Body of pancreas (tissue), 4 donors: Measurements from ENCODE around the gene RAC2. TPM values are rescaled to one million over a fixed set of nuclear protein-coding genes. Genes with fewer than 3 reads are reported as not detected.
"Not testable (repeated sequence)": the region's sequence is repeated elsewhere in the genome, so short reads cannot be mapped to it uniquely, and the experiment has no call there.

Experiments used
- ATAC-seq: fragments of 150-250 bp; one replicate; pipeline ENCODE4 v1.9.1; 2016
- DNase-seq, 4 donors: peaks; one replicate each; pipeline ENCODE4 v3.0.0-alpha.2; 2019
- H3K27ac ChIP-seq, 4 donors: fragments of 200-600 bp; sonication (generic); 1 replicate in 3 of 4; 2 replicates in 1 of 4; pipeline versions ENCODE4 v1.5.1 to v1.6.1; 2016 to 2019; ENCODE audit warnings: mild to moderate bottlenecking in 1 of 4, mixed read lengths in 1 of 4, moderate library complexity in 1 of 4
- H3K27me3 ChIP-seq, 2 donors: fragments of 200-600 bp; sonication (generic); one replicate each; pipeline ENCODE4 v1.6.0; 2016; ENCODE audit warnings: mild to moderate bottlenecking in 1 of 2
- H3K36me3 ChIP-seq, 2 donors: fragments of 200-600 bp; sonication (generic); replicated peaks in 1 of 2; 2 replicates each; pipeline ENCODE4 v1.5.1; 2016; ENCODE audit warnings: low read depth in 2 of 2; ENCODE audit not compliant: insufficient read depth in 1 of 2
- H3K4me1 ChIP-seq: fragments of 200-600 bp; sonication (generic); one replicate; pipeline ENCODE4 v1.6.0; 2016
- H3K4me3 ChIP-seq, 2 donors: fragments of 200-600 bp; sonication (generic); 1 replicate in 1 of 2; 2 replicates in 1 of 2; pipeline ENCODE4 v1.5.1; 2016 to 2019
- H3K9me3 ChIP-seq, 3 donors: fragments of 200-600 bp; sonication (generic); 1 replicate in 2 of 3; 2 replicates in 1 of 3; pipeline ENCODE4 v1.5.1; 2016
- CTCF ChIP-seq, 7 experiments: fragments of 450-650 bp in 4 of 7; fragments of 200-600 bp in 3 of 7; sonication (generic) in 3 of 7; IDR thresholded peaks; one replicate each; pipeline ENCODE4 v1.5.1; 2016 to 2019; ENCODE audit warnings: antibody characterized with exemption in 7 of 7
- POLR2A ChIP-seq, 3 donors: fragments of 450-650 bp; IDR thresholded peaks; one replicate each; pipeline ENCODE4 v1.6.1; 2016; ENCODE audit warnings: antibody characterized with exemption in 3 of 3, mild to moderate bottlenecking in 2 of 3
- WGBS, 2 donors: methylation state at CpG; one replicate each; pipeline ENCODE4 v1.1.5; 2017; 5-methylcytosine and 5-hydroxymethylcytosine counted together
- intact Hi-C: fragments of 100-400 bp; cut with DNase I; formaldehyde crosslinking; loops from one replicate; pipeline ENCODE4 v1.15.1; 2023
- total RNA-seq, 2 donors: library from RNA; depleted of rRNA; stranded (reverse); fragments of >200 nt; gene quantifications; one replicate each; pipeline ENCODE4 v1.1.0, GENCODE V29; 2016

The RAC2 gene
- total RNA-seq, 2 donors from 2014 or later = 4.3 to 4.9 TPM

DNA sequence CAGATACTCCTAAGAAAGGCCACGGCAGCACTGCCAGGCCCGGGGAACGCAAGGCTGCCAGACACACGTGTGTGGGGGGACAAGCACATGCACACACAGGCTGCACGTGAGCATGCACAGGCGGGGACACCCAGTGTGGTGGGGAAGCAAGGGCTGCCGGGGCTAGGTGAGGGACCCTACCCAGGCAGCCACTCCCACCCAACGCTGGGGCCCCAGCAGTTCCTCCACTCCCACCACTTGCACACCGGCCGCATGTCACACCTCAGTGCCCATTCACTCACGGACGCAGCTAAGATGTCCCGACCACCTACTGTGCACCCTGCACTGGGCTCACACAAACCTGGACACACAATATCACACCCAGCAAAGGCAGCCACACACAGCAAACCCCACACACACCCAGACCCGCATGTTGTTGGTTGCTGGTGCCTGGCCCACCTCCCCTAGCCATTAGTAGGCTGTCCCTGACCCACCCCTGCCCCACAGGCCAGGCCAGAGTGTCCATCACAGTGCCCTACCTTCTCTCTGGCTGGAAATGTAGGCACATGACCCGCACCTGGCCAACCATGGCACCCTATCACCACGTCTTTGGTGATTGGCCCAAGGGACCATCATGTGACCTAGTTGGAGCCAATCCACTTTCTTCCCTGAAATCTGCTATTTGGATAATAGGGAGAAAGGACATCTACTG is 40.6 kb downstream of the RAC2 start:
- 78 to 85% methylated on average over 10 to 16 of the region's 16 CpGs for WGBS, 2 donors
- ATAC-seq = no peak
- no peaks in the 10 kb centered on the region for H3K36me3 ChIP-seq
- intact Hi-C loops = loop anchor here (5.0 kb wide), 1 partner anchor 41 kb away; no protein-coding TSS in a partner anchor
- no peak for TF ChIP-seq POLR2A (IDR thresholded peaks at IDR 0.05)
- no peak for TF ChIP-seq CTCF (IDR thresholded peaks at IDR 0.05)
- H3K27me3 ChIP-seq = no peaks in the 10 kb centered on the region
- no peak for DNase-seq
- no peaks in the 10 kb centered on the region for H3K9me3 ChIP-seq
- no peak overlapping the region for H3K4me3 ChIP-seq
- H3K27ac ChIP-seq = no peak overlapping the region
- H3K4me1 ChIP-seq = peaks cover 6% of the 10 kb centered on the region

DNA sequence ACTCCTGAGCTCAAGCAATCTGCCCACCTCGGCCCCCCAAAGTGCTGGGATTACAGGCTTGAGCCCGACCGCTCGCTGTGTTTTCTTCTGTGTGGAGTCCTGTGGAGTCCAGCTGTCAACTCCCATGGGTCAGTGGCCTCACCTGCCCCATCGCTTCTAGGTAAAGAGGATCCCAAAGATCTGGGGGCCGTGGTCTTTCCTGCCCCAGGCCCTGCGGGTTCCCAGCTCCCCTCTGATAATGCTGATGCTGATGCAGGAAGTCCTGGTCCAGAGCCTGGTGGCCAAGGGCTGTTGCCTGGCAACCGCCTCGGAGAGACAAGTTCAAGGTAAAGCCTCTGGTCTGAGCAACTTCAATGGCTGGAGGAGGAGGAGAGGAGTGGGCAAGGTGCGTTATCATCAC is 41.4 kb downstream of the RAC2 start:
- no peak overlapping the region for H3K27ac ChIP-seq
- DNase-seq = no peak
- no peak overlapping the region for H3K4me3 ChIP-seq
- WGBS, 2 donors = 77 to 81% methylated on average over 6 to 10 of the region's 10 CpGs
- no peaks in the 10 kb centered on the region for H3K27me3 ChIP-seq
- ATAC-seq = no peak
- TF ChIP-seq CTCF (IDR thresholded peaks at IDR 0.05) = no peak
- TF ChIP-seq POLR2A (IDR thresholded peaks at IDR 0.05) = no peak
- no peaks in the 10 kb centered on the region for H3K36me3 ChIP-seq
- intact Hi-C loops = loop anchor here (5.0 kb wide), 1 partner anchor 40 kb away; no protein-coding TSS in a partner anchor
- H3K9me3 ChIP-seq = no peaks in the 10 kb centered on the region
- peaks cover 13% of the 10 kb centered on the region for H3K4me1 ChIP-seq

- Histone ChIP-seq H3K36me3 (no peaks in the 10 kb centered on the region), H3K27ac (no peak overlapping the region), H3K4me1 (peaks cover 19% of the 10 kb centered on the region), H3K9me3 (no peaks in the 10 kb centered on the region), H3K27me3 (no peaks in the 10 kb centered on the region), H3K4me3 (no peak overlapping the region)
- DNase-seq = no peak
- WGBS, 2 donors = 78 to 86% methylated on average over 4 to 5 of the region's 5 CpGs
- no peak for ATAC-seq
- TF ChIP-seq POLR2A (IDR thresholded peaks at IDR 0.05) (no peak), CTCF (IDR thresholded peaks at IDR 0.05) (no peak)
- intact Hi-C loops = loop anchor here (5.0 kb wide), 1 partner anchor 40 kb away; no protein-coding TSS in a partner anchor
Observed at GRCh38 chr22:37202001-37202555, 42.0 kb downstream of the RAC2 start.

DNA sequence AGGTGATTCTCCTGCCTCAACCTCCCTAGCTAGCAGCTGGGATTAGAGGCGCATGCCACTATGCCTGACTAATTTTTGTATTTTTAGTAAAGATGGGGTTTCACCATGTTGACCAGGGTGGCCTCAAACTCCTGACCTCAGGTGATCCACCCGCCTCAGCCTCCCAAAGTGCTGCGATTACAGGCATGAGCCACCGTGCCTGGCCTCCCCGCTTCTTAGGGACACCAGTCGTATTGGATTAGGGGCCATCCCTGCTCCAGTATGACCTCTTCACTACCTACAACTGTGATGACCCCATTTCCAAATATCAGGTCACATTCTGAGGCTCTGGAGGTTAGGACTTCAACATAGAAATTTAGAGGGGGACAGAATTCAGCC is 42.6 kb downstream of the RAC2 start:
- ATAC-seq, H3K27me3 ChIP-seq, H3K27ac ChIP-seq, DNase-seq, H3K9me3 ChIP-seq, H3K36me3 ChIP-seq, H3K4me3 ChIP-seq: not testable (repeated sequence)
- WGBS, 2 donors = 93 to 96% methylated on average over 6 of the region's 6 CpGs
- intact Hi-C loops = loop anchor here (5.0 kb wide), 1 partner anchor 39 kb away; no protein-coding TSS in a partner anchor
- peaks cover 26% of the 10 kb centered on the region for H3K4me1 ChIP-seq

DNA sequence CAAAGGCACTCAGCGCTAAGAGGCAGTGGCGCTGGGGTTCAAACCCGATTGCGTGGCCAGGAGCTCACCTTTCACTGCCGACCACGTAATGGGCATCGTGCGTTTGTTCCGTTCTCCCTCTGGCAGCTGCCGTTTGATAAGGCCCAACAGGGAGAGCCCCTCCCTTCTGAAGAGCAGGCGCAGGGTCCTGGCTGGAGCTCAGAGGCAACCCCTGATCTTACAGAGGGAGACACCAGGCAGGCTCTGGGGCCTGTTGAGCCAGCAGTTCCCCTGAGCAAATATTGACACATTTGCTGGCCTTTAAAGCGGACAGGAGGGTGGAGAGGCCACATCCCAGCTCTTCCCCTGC is 44.3 kb downstream of the RAC2 start:
- intact Hi-C loops = loop anchor here (5.0 kb wide), 1 partner anchor 37 kb away; no protein-coding TSS in a partner anchor
- no peak overlapping the region for H3K4me3 ChIP-seq
- peak in 3 of 4 donors; percentile 46 to 54 (median 49) for DNase-seq
- peak overlapping the region; percentile 54 to 91 (median 72) for H3K27ac ChIP-seq
- H3K36me3 ChIP-seq = no peaks in the 10 kb centered on the region
- no peaks in the 10 kb centered on the region for H3K27me3 ChIP-seq
- WGBS, 2 donors = 15 to 40% methylated on average over 1 to 12 of the region's 12 CpGs
- ATAC-seq = peak; percentile 0
- H3K9me3 ChIP-seq = no peaks in the 10 kb centered on the region
- H3K4me1 ChIP-seq = peaks cover 31% of the 10 kb centered on the region
- TF ChIP-seq CTCF (IDR thresholded peaks at IDR 0.05) (peak in 2 of 7 experiments; percentile 3), POLR2A (IDR thresholded peaks at IDR 0.05) (no peak)
